Mesendoderm (in vitro differentiated cells): ENCODE measurements around the gene SLC5A11.

Experiments used
- DNase-seq: peaks from one replicate; pipeline ENCODE4 v3.0.0; 2013
- H2AK5ac ChIP-seq: 2 replicates; pipeline ENCODE4 v1.6.1; 2013; ENCODE audit warnings: low read length, inconsistent platforms
- H2BK120ac ChIP-seq: 2 replicates; pipeline ENCODE4 v1.6.1; 2013; ENCODE audit warnings: low read depth, mild to moderate bottlenecking, low read length, moderate library complexity, mixed read lengths
- H2BK15ac ChIP-seq: replicated peaks from 2 replicates; pipeline ENCODE4 v1.6.1; 2013; ENCODE audit warnings: low read depth, mild to moderate bottlenecking, moderate library complexity
- H2BK5ac ChIP-seq: 2 replicates; pipeline ENCODE4 v1.6.1; 2013; ENCODE audit warnings: low read length, inconsistent platforms
- H3K18ac ChIP-seq: 2 replicates; pipeline ENCODE4 v1.6.1; 2013; ENCODE audit warnings: mild to moderate bottlenecking, low read length, mixed read lengths
- H3K23ac ChIP-seq: one replicate; pipeline ENCODE4 v1.6.1; 2013; ENCODE audit warnings: low read length
- H3K27ac ChIP-seq: 2 replicates; pipeline ENCODE4 v1.5.1; 2013; ENCODE audit warnings: low read depth, mild to moderate bottlenecking, inconsistent platforms, low read length, moderate library complexity
- H3K27me3 ChIP-seq: 2 replicates; pipeline ENCODE4 v1.6.1; 2013; ENCODE audit warnings: low read length, control low read depth, mild to moderate bottlenecking, inconsistent platforms; ENCODE audit not compliant: insufficient read depth, poor library complexity
- H3K36me3 ChIP-seq: 2 replicates; pipeline ENCODE4 v1.6.1; 2013; ENCODE audit warnings: low read length, inconsistent platforms; ENCODE audit not compliant: control insufficient read depth, insufficient read depth
- H3K4ac ChIP-seq: one replicate; pipeline ENCODE4 v1.6.1; 2013; ENCODE audit warnings: low read depth, mild to moderate bottlenecking, low read length, moderate library complexity
- H3K4me1 ChIP-seq: 2 replicates; pipeline ENCODE4 v1.6.1; 2013; ENCODE audit warnings: low read depth, low read length, inconsistent platforms; ENCODE audit not compliant: control insufficient read depth
- H3K4me2 ChIP-seq: 2 replicates; pipeline ENCODE4 v1.6.1; 2013; ENCODE audit warnings: low read length
- H3K4me3 ChIP-seq: 2 replicates; pipeline ENCODE4 v1.5.1; 2013; ENCODE audit warnings: mild to moderate bottlenecking, low read length
- H3K56ac ChIP-seq: one replicate; pipeline ENCODE4 v1.6.1; 2013; ENCODE audit warnings: low read length
- H3K79me1 ChIP-seq: 2 replicates; pipeline ENCODE4 v1.6.1; 2013; ENCODE audit warnings: low read length, inconsistent platforms
- H3K79me2 ChIP-seq: 2 replicates; pipeline ENCODE4 v1.6.1; 2013; ENCODE audit warnings: mild to moderate bottlenecking, low read length; ENCODE audit not compliant: control insufficient read depth, insufficient read depth
- H3K9ac ChIP-seq: 2 replicates; pipeline ENCODE4 v1.6.1; 2013; ENCODE audit warnings: low read length, inconsistent platforms
- H4K5ac ChIP-seq: one replicate; pipeline ENCODE4 v1.6.1; 2013; ENCODE audit warnings: low read length
- H4K8ac ChIP-seq: one replicate; pipeline ENCODE4 v1.6.1; 2013; ENCODE audit warnings: low read depth, mild to moderate bottlenecking, control low read depth, low read length, moderate library complexity
- WGBS: extraction: QIAGEN DNeasy Blood & Tissue Kit; methylation state at CpG from one replicate; pipeline ENCODE4 v1.1.7; 2013; ENCODE audit warnings: low lambda C conversion rate, missing lambda C conversion rate; ENCODE audit not compliant: insufficient coverage; ENCODE audit errors: extremely low coverage; 5-methylcytosine and 5-hydroxymethylcytosine counted together

The SLC5A11 gene

GRCh38 chr16:24850289-24850938 lies 4.7 kb downstream of the SLC5A11 start:
- no peak overlapping the region for H3K27ac ChIP-seq
- H4K8ac ChIP-seq = no peak overlapping the region
- H3K79me2 ChIP-seq = no peaks in the 10 kb centered on the region
- no peak overlapping the region for H3K9ac ChIP-seq
- H3K18ac ChIP-seq = no peak overlapping the region
- no peak overlapping the region for H2BK5ac ChIP-seq
- H3K4me2 ChIP-seq = no peak overlapping the region
- H3K36me3 ChIP-seq = no peaks in the 10 kb centered on the region
- no peak overlapping the region for H4K5ac ChIP-seq
- no peak overlapping the region for H2BK120ac ChIP-seq
- no peak for DNase-seq
- no peak overlapping the region for H2AK5ac ChIP-seq
- H3K4ac ChIP-seq = no peak overlapping the region
- H3K56ac ChIP-seq = no peak overlapping the region
- no peaks in the 10 kb centered on the region for H3K79me1 ChIP-seq
- no peak overlapping the region for H3K23ac ChIP-seq
- H2BK15ac ChIP-seq = no peak overlapping the region
- no peaks in the 10 kb centered on the region for H3K27me3 ChIP-seq
- no peak overlapping the region for H3K4me3 ChIP-seq
- no peaks in the 10 kb centered on the region for H3K4me1 ChIP-seq
- no CpG with 5 or more reads among the region's 9 CpGs for WGBS

- no CpG with 5 or more reads among the region's 8 CpGs for WGBS
- DNase-seq = no peak
- Histone ChIP-seq H3K27ac (no peak overlapping the region), H3K4ac (no peak overlapping the region), H3K4me2 (no peak overlapping the region), H3K56ac (no peak overlapping the region), H3K4me3 (no peak overlapping the region), H3K18ac (no peak overlapping the region), H3K79me2 (no peaks in the 10 kb centered on the region), H3K9ac (no peak overlapping the region), H3K79me1 (no peaks in the 10 kb centered on the region), H4K8ac (no peak overlapping the region), H3K27me3 (no peaks in the 10 kb centered on the region), H2BK15ac (no peak overlapping the region), H3K36me3 (no peaks in the 10 kb centered on the region), H3K23ac (no peak overlapping the region), H3K4me1 (no peaks in the 10 kb centered on the region), H2BK120ac (no peak overlapping the region), H2BK5ac (no peak overlapping the region), H2AK5ac (no peak overlapping the region), H4K5ac (no peak overlapping the region)
Measured at GRCh38 chr16:24851700-24852099, 5.9 kb downstream of the SLC5A11 start.

GRCh38 chr16:24852281-24852721 lies 6.5 kb downstream of the SLC5A11 start:
- H3K4ac ChIP-seq = no peak overlapping the region
- H2BK5ac ChIP-seq = no peak overlapping the region
- no peak overlapping the region for H4K5ac ChIP-seq
- DNase-seq = no peak
- H3K9ac ChIP-seq = no peak overlapping the region
- H2AK5ac ChIP-seq = no peak overlapping the region
- H2BK120ac ChIP-seq = no peak overlapping the region
- H3K27me3 ChIP-seq = no peaks in the 10 kb centered on the region
- H3K79me2 ChIP-seq = no peaks in the 10 kb centered on the region
- no peak overlapping the region for H3K27ac ChIP-seq
- no peaks in the 10 kb centered on the region for H3K36me3 ChIP-seq
- no peaks in the 10 kb centered on the region for H3K79me1 ChIP-seq
- H3K4me1 ChIP-seq = no peaks in the 10 kb centered on the region
- H3K56ac ChIP-seq = no peak overlapping the region
- H2BK15ac ChIP-seq = no peak overlapping the region
- no peak overlapping the region for H3K18ac ChIP-seq
- H3K23ac ChIP-seq = no peak overlapping the region
- H4K8ac ChIP-seq = no peak overlapping the region
- WGBS = no CpG with 5 or more reads among the region's 8 CpGs
- no peak overlapping the region for H3K4me3 ChIP-seq
- no peak overlapping the region for H3K4me2 ChIP-seq

GRCh38 chr16:24853169-24853824 lies 7.5 kb downstream of the SLC5A11 start:
- Histone ChIP-seq H3K56ac (no peak overlapping the region), H2BK5ac (no peak overlapping the region), H4K5ac (no peak overlapping the region), H3K4me1 (no peaks in the 10 kb centered on the region), H2BK120ac (no peak overlapping the region), H3K79me2 (no peaks in the 10 kb centered on the region), H3K36me3 (no peaks in the 10 kb centered on the region), H3K4me2 (no peak overlapping the region), H3K9ac (no peak overlapping the region), H3K18ac (no peak overlapping the region), H3K4ac (no peak overlapping the region), H3K27me3 (no peaks in the 10 kb centered on the region), H4K8ac (no peak overlapping the region), H3K23ac (no peak overlapping the region), H3K4me3 (no peak overlapping the region), H2AK5ac (no peak overlapping the region), H3K79me1 (no peaks in the 10 kb centered on the region), H2BK15ac (no peak overlapping the region), H3K27ac (no peak overlapping the region)
- DNase-seq = no peak
- WGBS = no CpG with 5 or more reads among the region's 8 CpGs

- no peak overlapping the region for H2BK15ac ChIP-seq
- H3K36me3 ChIP-seq = no peaks in the 10 kb centered on the region
- no peak overlapping the region for H3K56ac ChIP-seq
- no peak overlapping the region for H2AK5ac ChIP-seq
- no peak overlapping the region for H2BK5ac ChIP-seq
- H2BK120ac ChIP-seq = no peak overlapping the region
- no peaks in the 10 kb centered on the region for H3K79me1 ChIP-seq
- no peak overlapping the region for H3K4ac ChIP-seq
- WGBS = no CpG with 5 or more reads among the region's 18 CpGs
- H3K27ac ChIP-seq = no peak overlapping the region
- no peak overlapping the region for H4K5ac ChIP-seq
- H3K27me3 ChIP-seq = no peaks in the 10 kb centered on the region
- no peak overlapping the region for H3K4me2 ChIP-seq
- no peak overlapping the region for H4K8ac ChIP-seq
- H3K23ac ChIP-seq = no peak overlapping the region
- no peak overlapping the region for H3K4me3 ChIP-seq
- H3K79me2 ChIP-seq = no peaks in the 10 kb centered on the region
- no peak overlapping the region for H3K9ac ChIP-seq
- no peak overlapping the region for H3K18ac ChIP-seq
- H3K4me1 ChIP-seq = no peaks in the 10 kb centered on the region
- DNase-seq = no peak
Measured at GRCh38 chr16:24853830-24854229, 8.1 kb downstream of the SLC5A11 start.
